Iris pigment epithelial cell (primary cell): Measurements from ENCODE around the gene DELE1.

ENCODE experiments used
- DNase-seq: peaks from one replicate; pipeline ENCODE4 v3.0.0-alpha.2; 2011; ENCODE audit warnings: low read depth

DELE1 gene

GRCh38 chr5:141923448-141924313 lies at the start of gene DELE1:
Gene DELE1 (plus strand): TSS chr5:141923871. CDS start chr5:141923942, 71 bp downstream.
- DNase-seq, result peak; percentile 95

- no peak for DNase-seq
Measured at GRCh38 chr5:141873933-141874261, 49.8 kb upstream of the DELE1 start.

- no peak for DNase-seq
Measured at GRCh38 chr5:141874262-141874964, 49.3 kb upstream of the DELE1 start.

GRCh38 chr5:141875022-141875740 lies 48.5 kb upstream of the DELE1 start:
- no peak for DNase-seq

GRCh38 chr5:141875795-141876627 lies 47.7 kb upstream of the DELE1 start:
- no peak for DNase-seq

GRCh38 chr5:141876628-141877355 lies 46.9 kb upstream of the DELE1 start:
- DNase-seq, result no peak

GRCh38 chr5:141877356-141878185 lies 46.1 kb upstream of the DELE1 start:
- DNase-seq, result peak; percentile 14

- peak; percentile 46 for DNase-seq
Measured at GRCh38 chr5:141878186-141878710, 45.4 kb upstream of the DELE1 start, which contains the start of gene PCDH1. Gene PCDH1 (minus strand): TSS chr5:141878410. CDS start chr5:141878262, 148 bp downstream.

- DNase-seq, result peak; percentile 83
Measured at GRCh38 chr5:141878711-141879425, 44.8 kb upstream of the DELE1 start.

- no peak for DNase-seq
Measured at GRCh38 chr5:141879426-141879759, 44.3 kb upstream of the DELE1 start.

- DNase-seq, result no peak
Measured at GRCh38 chr5:141879941-141880738, 43.5 kb upstream of the DELE1 start.

- peak; percentile 9 for DNase-seq
Measured at GRCh38 chr5:141880961-141881801, 42.5 kb upstream of the DELE1 start.

GRCh38 chr5:141881886-141882285 lies 41.8 kb upstream of the DELE1 start:
- DNase-seq, result no peak

GRCh38 chr5:141882594-141883183 lies 41.0 kb upstream of the DELE1 start:
- DNase-seq, result no peak

GRCh38 chr5:141883184-141883891 lies 40.3 kb upstream of the DELE1 start:
- peak; percentile 21 for DNase-seq

- no peak for DNase-seq
Measured at GRCh38 chr5:141883892-141884318, 39.8 kb upstream of the DELE1 start.
